ENCODE measurements around the gene SUPT20H.

Gene SUPT20H

DNA sequence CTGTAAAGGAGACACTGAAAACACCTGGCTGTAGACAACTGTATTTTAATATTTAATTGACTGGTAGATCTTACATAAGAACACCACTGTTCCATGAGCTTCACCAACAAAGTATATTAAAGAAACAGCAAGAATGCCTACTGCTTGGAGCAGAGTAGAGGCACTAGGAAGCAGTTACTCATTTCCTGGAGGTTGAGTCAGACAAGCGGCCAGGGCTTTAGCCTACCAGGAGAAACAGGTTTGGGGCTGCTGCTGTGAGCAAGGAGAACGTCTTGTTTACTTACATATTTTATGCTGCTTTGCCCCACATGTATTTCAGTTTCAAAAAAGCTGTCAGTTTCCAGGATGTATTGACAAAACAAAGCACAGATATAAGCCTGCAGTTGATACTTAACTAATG is 93.7 kb downstream of the SUPT20H start:
- Histone ChIP-seq H3K36me3 (ENCODE audit: control insufficient read depth in 2 of 2, insufficient read depth in 1 of 2, low read length in 2 of 2) (peaks cover 34 to 49% of the 10 kb centered on the region in 2 experiments), H3K4me3 (ENCODE audit: low read depth, low read length) (no peak overlapping the region), H3K9me3 (ENCODE audit: control insufficient read depth, insufficient read depth, low read depth, low read length) (no peaks in the 10 kb centered on the region), H3K4me1 (ENCODE audit: control insufficient read depth, insufficient read depth, low read length) (no peaks in the 10 kb centered on the region), H3K27ac (ENCODE audit: extremely low read depth, low read depth, low read length) (no peak overlapping the region)
- CTCF ChIA-PET: interaction anchor here (0.6 kb wide), 1 partner anchor 40 kb away, joined by 4 read pairs; no protein-coding TSS in a partner anchor
- TF ChIP-seq KLF16 (tag by site-specific recombination; IDR thresholded peaks at IDR 0.05): no peak
- TF ChIP-seq, protein P1, sequence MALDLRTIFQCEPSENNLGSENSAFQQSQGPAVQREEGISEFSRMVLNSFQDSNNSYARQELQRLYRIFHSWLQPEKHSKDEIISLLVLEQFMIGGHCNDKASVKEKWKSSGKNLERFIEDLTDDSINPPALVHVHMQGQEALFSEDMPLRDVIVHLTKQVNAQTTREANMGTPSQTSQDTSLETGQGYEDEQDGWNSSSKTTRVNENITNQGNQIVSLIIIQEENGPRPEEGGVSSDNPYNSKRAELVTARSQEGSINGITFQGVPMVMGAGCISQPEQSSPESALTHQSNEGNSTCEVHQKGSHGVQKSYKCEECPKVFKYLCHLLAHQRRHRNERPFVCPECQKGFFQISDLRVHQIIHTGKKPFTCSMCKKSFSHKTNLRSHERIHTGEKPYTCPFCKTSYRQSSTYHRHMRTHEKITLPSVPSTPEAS (tag by site-specific recombination; IDR thresholded peaks at IDR 0.05): no peak
- TF ChIP-seq TCF7L2 (IDR thresholded peaks at IDR 0.05; ENCODE audit: borderline replicate concordance, low read depth, low read length): no peak
- TF ChIP-seq PRDM1 (tag by site-specific recombination; IDR thresholded peaks at IDR 0.05): no peak
- TF ChIP-seq ZNF501 (tag by site-specific recombination; IDR thresholded peaks at IDR 0.05): no peak
- no peak for TF ChIP-seq ZFHX2 (tag by site-specific recombination; conservative IDR thresholded peaks at IDR 0.05)
- no peak for TF ChIP-seq ZNF354C (tag by site-specific recombination; IDR thresholded peaks at IDR 0.05; ENCODE audit: borderline replicate concordance, low read depth)
- TF ChIP-seq HOXC10 (CRISPR knock-in tag; IDR thresholded peaks at IDR 0.05): no peak
- TF ChIP-seq, protein P2, sequence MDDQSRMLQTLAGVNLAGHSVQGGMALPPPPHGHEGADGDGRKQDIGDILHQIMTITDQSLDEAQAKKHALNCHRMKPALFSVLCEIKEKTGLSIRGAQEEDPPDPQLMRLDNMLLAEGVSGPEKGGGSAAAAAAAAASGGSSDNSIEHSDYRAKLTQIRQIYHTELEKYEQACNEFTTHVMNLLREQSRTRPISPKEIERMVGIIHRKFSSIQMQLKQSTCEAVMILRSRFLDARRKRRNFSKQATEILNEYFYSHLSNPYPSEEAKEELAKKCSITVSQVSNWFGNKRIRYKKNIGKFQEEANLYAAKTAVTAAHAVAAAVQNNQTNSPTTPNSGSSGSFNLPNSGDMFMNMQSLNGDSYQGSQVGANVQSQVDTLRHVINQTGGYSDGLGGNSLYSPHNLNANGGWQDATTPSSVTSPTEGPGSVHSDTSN (CRISPR knock-in tag; IDR thresholded peaks at IDR 0.05): no peak
- no peak for TF ChIP-seq ZNF473 (tag by site-specific recombination; IDR thresholded peaks at IDR 0.05)
- TF ChIP-seq ZNF133 (tag by site-specific recombination; IDR thresholded peaks at IDR 0.05): no peak
- POLR2A ChIA-PET: no interaction called here

DNA sequence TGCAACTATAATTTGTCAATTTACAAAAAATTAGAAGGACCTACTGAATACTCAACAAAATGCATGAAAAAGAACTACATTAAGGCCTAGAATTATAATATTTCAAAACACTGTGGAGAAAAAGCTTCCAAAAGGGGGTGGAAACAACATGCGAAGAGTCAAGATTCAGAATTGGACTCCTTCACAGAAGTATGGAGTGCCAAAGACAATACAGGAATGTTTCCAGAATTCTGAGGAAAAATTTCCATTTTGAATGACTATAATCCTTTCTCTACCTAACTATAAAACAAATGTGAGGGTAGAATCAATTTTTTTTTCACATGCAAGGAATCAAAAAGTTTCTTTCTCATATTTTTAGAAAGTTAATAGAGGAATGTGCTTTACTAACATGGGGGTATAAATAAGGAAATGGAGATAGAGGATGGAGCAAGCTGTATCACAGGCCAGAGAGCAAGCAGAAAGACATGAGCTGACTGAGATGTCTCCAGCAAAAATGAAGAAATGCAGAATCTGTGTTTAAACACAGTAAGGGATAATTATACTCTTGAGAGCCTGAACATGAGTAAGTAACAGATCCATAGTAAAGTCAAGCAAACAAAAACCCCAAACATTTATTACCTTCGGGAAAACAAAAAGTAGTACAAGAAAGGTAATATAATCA is 99.9 kb downstream of the SUPT20H start:
- CTCF ChIA-PET: interaction anchor here (0.7 kb wide), 1 partner anchor 754 kb away, joined by 3 read pairs; no protein-coding TSS in a partner anchor
- Histone ChIP-seq H3K9me3 (ENCODE audit: control insufficient read depth, insufficient read depth, low read depth, low read length) (no peaks in the 10 kb centered on the region), H3K4me1 (ENCODE audit: control insufficient read depth, insufficient read depth, low read length) (no peaks in the 10 kb centered on the region), H3K27ac (ENCODE audit: extremely low read depth, low read depth, low read length) (no peak overlapping the region), H3K4me3 (ENCODE audit: low read depth, low read length) (no peak overlapping the region), H3K36me3 (ENCODE audit: control insufficient read depth in 2 of 2, insufficient read depth in 1 of 2, low read length in 2 of 2) (peaks cover 14 to 28% of the 10 kb centered on the region in 2 experiments; a peak in 2 of 3 replicates)
- POLR2A ChIA-PET: no interaction called here
- TF ChIP-seq ZNF423 (tag by site-specific recombination; IDR thresholded peaks at IDR 0.05): no peak
- no peak for TF ChIP-seq ZNF585B (tag by site-specific recombination; IDR thresholded peaks at IDR 0.05)
- TF ChIP-seq ZFHX2 (tag by site-specific recombination; conservative IDR thresholded peaks at IDR 0.05): no peak
- TF ChIP-seq, protein P3, sequence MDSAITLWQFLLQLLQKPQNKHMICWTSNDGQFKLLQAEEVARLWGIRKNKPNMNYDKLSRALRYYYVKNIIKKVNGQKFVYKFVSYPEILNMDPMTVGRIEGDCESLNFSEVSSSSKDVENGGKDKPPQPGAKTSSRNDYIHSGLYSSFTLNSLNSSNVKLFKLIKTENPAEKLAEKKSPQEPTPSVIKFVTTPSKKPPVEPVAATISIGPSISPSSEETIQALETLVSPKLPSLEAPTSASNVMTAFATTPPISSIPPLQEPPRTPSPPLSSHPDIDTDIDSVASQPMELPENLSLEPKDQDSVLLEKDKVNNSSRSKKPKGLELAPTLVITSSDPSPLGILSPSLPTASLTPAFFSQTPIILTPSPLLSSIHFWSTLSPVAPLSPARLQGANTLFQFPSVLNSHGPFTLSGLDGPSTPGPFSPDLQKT (IDR thresholded peaks at IDR 0.05; ENCODE audit: borderline replicate concordance, low read depth, low read length): no peak
- no peak for TF ChIP-seq ZNF366 (tag by site-specific recombination; conservative IDR thresholded peaks at IDR 0.05)
- TF ChIP-seq ZNF670 (tag by site-specific recombination; IDR thresholded peaks at IDR 0.05; ENCODE audit: low read depth): no peak
- no peak for TF ChIP-seq ZNF239 (tag by site-specific recombination; IDR thresholded peaks at IDR 0.05)
- no peak for TF ChIP-seq ZNF664 (tag by site-specific recombination; IDR thresholded peaks at IDR 0.05)
- TF ChIP-seq MZF1 (tag by site-specific recombination; IDR thresholded peaks at IDR 0.05; ENCODE audit: borderline replicate concordance): no peak
- TF ChIP-seq, protein P4, sequence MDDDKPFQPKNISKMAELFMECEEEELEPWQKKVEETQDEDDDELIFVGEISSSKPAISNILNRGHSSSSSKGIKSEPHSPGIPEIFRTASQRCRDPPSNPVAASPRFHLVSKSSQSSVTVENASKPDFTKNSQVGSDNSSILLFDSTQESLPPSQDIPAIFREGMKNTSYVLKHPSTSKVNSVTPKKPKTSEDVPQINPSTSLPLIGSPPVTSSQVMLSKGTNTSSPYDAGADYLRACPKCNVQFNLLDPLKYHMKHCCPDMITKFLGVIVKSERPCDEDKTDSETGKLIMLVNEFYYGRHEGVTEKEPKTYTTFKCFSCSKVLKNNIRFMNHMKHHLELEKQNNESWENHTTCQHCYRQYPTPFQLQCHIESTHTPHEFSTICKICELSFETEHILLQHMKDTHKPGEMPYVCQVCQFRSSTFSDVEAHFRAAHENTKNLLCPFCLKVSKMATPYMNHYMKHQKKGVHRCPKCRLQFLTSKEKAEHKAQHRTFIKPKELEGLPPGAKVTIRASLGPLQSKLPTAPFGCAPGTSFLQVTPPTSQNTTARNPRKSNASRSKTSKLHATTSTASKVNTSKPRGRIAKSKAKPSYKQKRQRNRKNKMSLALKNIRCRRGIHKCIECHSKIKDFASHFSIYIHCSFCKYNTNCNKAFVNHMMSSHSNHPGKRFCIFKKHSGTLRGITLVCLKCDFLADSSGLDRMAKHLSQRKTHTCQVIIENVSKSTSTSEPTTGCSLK (tag by site-specific recombination; IDR thresholded peaks at IDR 0.05): no peak
- TF ChIP-seq KLF9 (tag by site-specific recombination; IDR thresholded peaks at IDR 0.05; ENCODE audit: low read depth): no peak
- no peak for TF ChIP-seq PRDM1 (tag by site-specific recombination; IDR thresholded peaks at IDR 0.05)

All from HEK293 (cell line).